DND-41 (cell line): ENCODE results near the gene MTFR2.

Experiments used
- ATAC-seq: fragments of 200-7000 bp; cut with Tn5 transposase; 3 replicates; pipeline ENCODE4 v1.9.1; 2021; ENCODE audit warnings: low read depth; ENCODE audit not compliant: insufficient read depth
- DNase-seq: peaks from one replicate; pipeline ENCODE4 v3.0.0-alpha.2; 2020
- H2AFZ ChIP-seq: 2 replicates; pipeline ENCODE4 v1.6.0; 2012; ENCODE audit warnings: low read depth, low read length
- H3K27ac ChIP-seq: 2 replicates; pipeline ENCODE4 v1.5.1; 2012; ENCODE audit warnings: low read length, inconsistent platforms
- H3K27me3 ChIP-seq: fragments of 200-600 bp; sonication (generic); 2 replicates; pipeline ENCODE4 v1.6.0; 2012; ENCODE audit warnings: low read length, mild to moderate bottlenecking, inconsistent platforms; ENCODE audit not compliant: insufficient read depth, poor library complexity
- H3K36me3 ChIP-seq: 2 replicates; pipeline ENCODE4 v1.5.1; 2012; ENCODE audit warnings: low read length, inconsistent platforms; ENCODE audit not compliant: insufficient read depth
- H3K4me1 ChIP-seq: 2 replicates; pipeline ENCODE4 v1.5.1; 2012; ENCODE audit warnings: mild to moderate bottlenecking, low read length; ENCODE audit not compliant: insufficient read depth
- H3K4me2 ChIP-seq: 2 replicates; pipeline ENCODE4 v1.6.0; 2012; ENCODE audit warnings: mild to moderate bottlenecking, moderate library complexity, low read length, inconsistent platforms; ENCODE audit not compliant: insufficient read depth
- H3K4me3 ChIP-seq, 2 experiments: fragments of 200-600 bp in 1 of 2; shearing (Covaris generic) in 1 of 2; 2 replicates each; pipeline ENCODE4 v1.5.1; 2012 to 2016; ENCODE audit warnings: inconsistent platforms in 2 of 2, low read length in 2 of 2, mild to moderate bottlenecking in 2 of 2, low read depth in 1 of 2, moderate library complexity in 1 of 2
- H3K79me2 ChIP-seq: 2 replicates; pipeline ENCODE4 v1.6.0; 2012; ENCODE audit warnings: low read length, inconsistent platforms; ENCODE audit not compliant: insufficient read depth
- H3K9ac ChIP-seq: 2 replicates; pipeline ENCODE4 v1.6.0; 2012; ENCODE audit warnings: low read depth, mild to moderate bottlenecking, inconsistent platforms, low read length, moderate library complexity
- H3K9me3 ChIP-seq: 2 replicates; pipeline ENCODE4 v1.5.1; 2012; ENCODE audit warnings: low read length, moderate library complexity, mild to moderate bottlenecking, inconsistent platforms; ENCODE audit not compliant: insufficient read depth, severe bottlenecking
- H4K20me1 ChIP-seq: 2 replicates; pipeline ENCODE4 v1.6.0; 2012; ENCODE audit warnings: low read length; ENCODE audit not compliant: insufficient read depth
- CTCF ChIP-seq: IDR thresholded peaks from 2 replicates; pipeline ENCODE4 v1.5.1; 2012; ENCODE audit warnings: borderline replicate concordance, low read length, moderate library complexity, mild to moderate bottlenecking; ENCODE audit not compliant: poor library complexity, severe bottlenecking; ENCODE audit errors: extremely low read depth
- EZH2 ChIP-seq: IDR thresholded peaks from 3 replicates; pipeline ENCODE4 v1.6.1; 2012; ENCODE audit warnings: borderline replicate concordance, low read depth, mild to moderate bottlenecking, moderate library complexity, low read length, inconsistent platforms; ENCODE audit not compliant: severe bottlenecking

Gene MTFR2

GRCh38 chr6:136212608-136213007, 37.5 kb downstream of the MTFR2 start:
- Histone ChIP-seq H3K9ac (no peak overlapping the region), H3K27ac (no peak overlapping the region), H3K9me3 (no peaks in the 10 kb centered on the region), H2AFZ (no peak overlapping the region), H3K4me2 (no peak overlapping the region), H4K20me1 (no peaks in the 10 kb centered on the region), H3K4me1 (no peaks in the 10 kb centered on the region), H3K79me2 (no peaks in the 10 kb centered on the region), H3K36me3 (no peaks in the 10 kb centered on the region), H3K4me3 (no peak overlapping the region), H3K27me3 (no peaks in the 10 kb centered on the region)
- DNase-seq (no peak), ATAC-seq (no peak)
- TF ChIP-seq CTCF (no peak), EZH2 (no peak)

GRCh38 chr6:136210398-136211165, 39.5 kb downstream of the MTFR2 start:
- no peak for TF ChIP-seq EZH2
- TF ChIP-seq CTCF, result no peak
- Histone ChIP-seq H3K4me3 (no peak overlapping the region), H2AFZ (no peak overlapping the region), H3K27me3 (no peaks in the 10 kb centered on the region), H3K4me2 (no peak overlapping the region), H3K79me2 (no peaks in the 10 kb centered on the region), H4K20me1 (no peaks in the 10 kb centered on the region), H3K36me3 (no peaks in the 10 kb centered on the region), H3K27ac (no peak overlapping the region), H3K9me3 (no peaks in the 10 kb centered on the region), H3K9ac (no peak overlapping the region), H3K4me1 (no peaks in the 10 kb centered on the region)
- ATAC-seq (no peak), DNase-seq (no peak)

- DNase-seq (no peak), ATAC-seq (no peak)
- no peak overlapping the region for H2AFZ ChIP-seq
- no peaks in the 10 kb centered on the region for H3K79me2 ChIP-seq
- no peak overlapping the region for H3K4me2 ChIP-seq
- H3K9me3 ChIP-seq, result no peaks in the 10 kb centered on the region
- no peaks in the 10 kb centered on the region for H3K27me3 ChIP-seq
- TF ChIP-seq EZH2 (no peak), CTCF (no peak)
- no peak overlapping the region for H3K4me3 ChIP-seq
- H3K36me3 ChIP-seq, result no peaks in the 10 kb centered on the region
- no peaks in the 10 kb centered on the region for H3K4me1 ChIP-seq
- H3K27ac ChIP-seq, result no peak overlapping the region
- no peak overlapping the region for H3K9ac ChIP-seq
- H4K20me1 ChIP-seq, result no peaks in the 10 kb centered on the region
These were observed 40.6 kb downstream of the MTFR2 start for GRCh38 chr6:136209496-136209895.
